Fibroblast of mammary gland (primary cell): ENCODE results near the gene GKN1.
A peak's percentile ranks its signal among the peaks of the same experiment; 100 is the strongest.

Experiments
- DNase-seq: peaks from one replicate; pipeline ENCODE4 v3.0.0-alpha.2; 2010; ENCODE audit warnings: low read depth
- H3K4me3 ChIP-seq: 2 replicates; pipeline ENCODE4 v1.5.1; 2011; ENCODE audit warnings: low read depth, mild to moderate bottlenecking, low read length, moderate library complexity; ENCODE audit not compliant: control insufficient read depth
- CTCF ChIP-seq: conservative IDR thresholded peaks from 2 replicates; pipeline ENCODE4 v1.5.1; 2011; ENCODE audit warnings: low read depth, low read length, inconsistent platforms; ENCODE audit not compliant: control insufficient read depth, insufficient read depth

Gene GKN1

GRCh38 chr2:69023236-69023635, 48.8 kb downstream of the GKN1 start:
- no peak for DNase-seq
- no peak for TF ChIP-seq CTCF
- no peak overlapping the region for H3K4me3 ChIP-seq

DNA sequence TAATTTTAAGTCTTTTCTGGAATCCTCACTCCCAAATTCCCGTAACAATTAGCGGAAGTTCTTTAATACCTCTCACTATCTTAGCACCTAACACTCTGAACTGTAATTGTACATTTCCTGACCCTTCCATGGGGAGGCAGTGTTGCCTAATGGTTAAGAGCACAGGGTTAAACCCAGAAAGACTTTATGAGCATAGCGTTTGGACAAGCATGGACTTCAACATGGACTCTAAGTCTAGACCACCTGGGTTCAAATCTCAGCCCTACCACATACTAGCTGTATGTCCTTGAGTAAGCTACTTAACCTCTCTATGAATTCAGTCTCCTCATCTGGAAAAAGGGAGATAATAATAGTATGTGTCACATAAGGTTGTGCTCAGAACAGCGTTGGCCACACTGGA, 51.6 kb downstream of the GKN1 start:
- peak; percentile 61 for DNase-seq
- peak; percentile 58 for TF ChIP-seq CTCF
- no peak overlapping the region for H3K4me3 ChIP-seq

DNA sequence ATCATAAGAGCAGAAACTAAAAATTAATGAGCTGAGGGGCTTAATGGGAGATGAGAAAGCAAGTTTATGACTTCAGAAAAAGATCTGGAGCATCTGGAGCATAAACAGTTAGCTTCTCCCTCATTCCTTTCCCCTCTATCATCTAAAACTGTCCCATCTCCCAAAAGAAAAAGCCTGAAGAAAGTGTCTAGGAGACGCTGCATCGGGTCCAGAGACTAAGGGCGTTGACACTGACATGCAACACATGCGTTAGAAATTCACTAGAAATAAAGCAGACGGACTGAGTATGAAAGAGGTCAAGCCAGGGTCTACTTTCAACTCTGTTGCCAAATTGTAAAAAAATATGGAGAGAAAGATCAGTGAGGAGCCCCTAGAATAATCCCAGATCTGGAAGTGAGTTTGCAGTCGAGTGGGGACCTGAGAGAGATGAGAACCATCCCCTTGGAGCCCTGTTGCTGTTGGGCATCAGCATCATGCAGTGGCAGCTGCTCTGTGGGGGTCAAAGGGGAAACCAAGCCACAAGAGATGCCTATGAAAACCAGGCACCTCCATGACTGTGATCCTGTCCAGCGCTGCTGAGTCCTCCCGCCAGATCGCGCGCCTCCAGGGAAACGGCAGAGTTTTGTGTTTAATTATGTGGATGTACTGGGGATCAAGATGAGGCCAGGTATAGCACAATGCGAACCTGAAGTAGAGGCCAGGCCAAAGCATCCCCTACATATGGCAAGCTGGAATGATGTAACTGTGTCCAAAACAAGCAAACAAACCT, 52.4 kb downstream of the GKN1 start:
- H3K4me3 ChIP-seq = no peak overlapping the region
- no peak for DNase-seq
- TF ChIP-seq CTCF = no peak
